A549 (cell line): ENCODE results near the gene INHBC.

Experiments used
- GATA3 ChIP-seq: IDR thresholded peaks from 2 replicates; pipeline ENCODE4 v1.6.1; 2012; ENCODE audit warnings: borderline replicate concordance
- TF ChIP-seq, protein P1 (sequence below): fragments of 200-600 bp; sonication (generic); IDR thresholded peaks from 2 replicates; pipeline ENCODE4 v1.6.1; 2016; ENCODE audit warnings: antibody characterized with exemption, mild to moderate bottlenecking, moderate library complexity

DNA sequence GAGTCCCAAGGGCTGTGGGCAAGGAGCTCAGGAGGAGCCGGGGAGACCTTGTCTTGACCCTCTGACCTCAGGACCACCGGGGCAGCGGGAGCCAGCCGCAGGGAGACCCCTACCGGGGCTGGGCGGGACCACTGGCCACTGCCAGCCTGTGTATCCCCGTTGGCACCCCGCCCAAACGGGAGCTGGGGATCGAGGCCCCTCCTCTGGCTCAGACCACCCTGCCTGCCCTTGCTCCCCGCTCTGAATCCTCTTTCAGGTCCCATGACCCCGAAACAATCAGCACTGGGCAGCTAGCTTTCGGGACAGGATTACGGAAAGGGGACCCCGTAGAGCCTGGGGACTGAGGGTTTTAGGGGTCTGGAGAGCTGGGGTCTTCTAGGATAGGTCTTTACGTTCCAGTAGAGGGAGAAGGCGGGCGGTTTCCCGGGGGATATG, 26.3 kb downstream of the INHBC start:
- TF ChIP-seq, protein P1, sequence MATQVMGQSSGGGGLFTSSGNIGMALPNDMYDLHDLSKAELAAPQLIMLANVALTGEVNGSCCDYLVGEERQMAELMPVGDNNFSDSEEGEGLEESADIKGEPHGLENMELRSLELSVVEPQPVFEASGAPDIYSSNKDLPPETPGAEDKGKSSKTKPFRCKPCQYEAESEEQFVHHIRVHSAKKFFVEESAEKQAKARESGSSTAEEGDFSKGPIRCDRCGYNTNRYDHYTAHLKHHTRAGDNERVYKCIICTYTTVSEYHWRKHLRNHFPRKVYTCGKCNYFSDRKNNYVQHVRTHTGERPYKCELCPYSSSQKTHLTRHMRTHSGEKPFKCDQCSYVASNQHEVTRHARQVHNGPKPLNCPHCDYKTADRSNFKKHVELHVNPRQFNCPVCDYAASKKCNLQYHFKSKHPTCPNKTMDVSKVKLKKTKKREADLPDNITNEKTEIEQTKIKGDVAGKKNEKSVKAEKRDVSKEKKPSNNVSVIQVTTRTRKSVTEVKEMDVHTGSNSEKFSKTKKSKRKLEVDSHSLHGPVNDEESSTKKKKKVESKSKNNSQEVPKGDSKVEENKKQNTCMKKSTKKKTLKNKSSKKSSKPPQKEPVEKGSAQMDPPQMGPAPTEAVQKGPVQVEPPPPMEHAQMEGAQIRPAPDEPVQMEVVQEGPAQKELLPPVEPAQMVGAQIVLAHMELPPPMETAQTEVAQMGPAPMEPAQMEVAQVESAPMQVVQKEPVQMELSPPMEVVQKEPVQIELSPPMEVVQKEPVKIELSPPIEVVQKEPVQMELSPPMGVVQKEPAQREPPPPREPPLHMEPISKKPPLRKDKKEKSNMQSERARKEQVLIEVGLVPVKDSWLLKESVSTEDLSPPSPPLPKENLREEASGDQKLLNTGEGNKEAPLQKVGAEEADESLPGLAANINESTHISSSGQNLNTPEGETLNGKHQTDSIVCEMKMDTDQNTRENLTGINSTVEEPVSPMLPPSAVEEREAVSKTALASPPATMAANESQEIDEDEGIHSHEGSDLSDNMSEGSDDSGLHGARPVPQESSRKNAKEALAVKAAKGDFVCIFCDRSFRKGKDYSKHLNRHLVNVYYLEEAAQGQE, result no peak
- TF ChIP-seq GATA3, result no peak
